ENCODE data around the gene CEP112. TPM values are rescaled to one million over a fixed set of nuclear protein-coding genes. Genes with fewer than 3 reads are reported as not detected.

CEP112 gene
- total and polyA plus RNA-seq, 2 of the 8 experiments (the other 6 are each of a cell fraction or from before 2014, with no cell fraction given) = 0.62 to 3.1 TPM

DNA sequence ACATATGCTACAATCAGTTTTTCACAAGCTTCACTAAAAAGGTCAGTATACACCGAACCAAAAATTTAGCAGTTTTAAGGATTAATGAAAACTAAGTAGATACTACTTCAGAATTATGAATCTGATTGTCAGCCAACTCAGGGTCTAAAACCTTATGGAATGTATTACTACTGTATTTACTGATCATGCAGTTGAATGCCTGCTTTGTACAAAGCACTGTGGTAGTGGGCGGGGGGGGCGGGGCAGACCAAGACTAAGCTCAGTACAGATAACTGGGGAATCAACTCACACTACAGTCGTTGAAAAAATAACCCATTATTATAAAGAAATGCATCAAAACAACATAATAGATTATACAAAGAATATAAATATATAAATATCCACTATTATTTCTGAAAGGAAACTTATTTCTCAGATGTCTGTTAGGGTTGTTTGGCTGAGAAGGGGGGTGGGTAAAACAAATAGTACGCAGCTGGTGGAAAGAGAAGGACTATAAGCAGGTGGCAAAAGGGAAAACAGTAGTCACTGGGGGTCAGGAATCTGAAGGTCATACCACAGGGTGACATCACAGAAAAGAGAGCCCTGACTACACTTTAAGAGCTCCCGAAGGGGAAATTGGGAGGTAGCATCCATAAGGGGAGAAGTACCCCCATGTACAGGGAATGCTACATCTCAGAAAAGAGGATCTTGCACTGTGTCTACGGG is 521.1 kb downstream of the CEP112 start (continued):
- TF ChIP-seq PHF8 (conservative IDR thresholded peaks at IDR 0.05; ENCODE audit: low read depth, low read length) (no peak), SP1 (IDR thresholded peaks at IDR 0.05; ENCODE audit: low read depth, low read length) (no peak), TAF7 (optimal IDR thresholded peaks at IDR 0.05; ENCODE audit: borderline replicate concordance, low read depth, low read length) (no peak), POLR2AphosphoS5 (IDR thresholded peaks at IDR 0.05; ENCODE audit: low read depth, low read length) (no peak), JUN (IDR thresholded peaks at IDR 0.05; ENCODE audit: low read depth, low read length) (no peak)

Data from H1 (cell line).